ENCODE data around the gene NMT2.

DNA sequence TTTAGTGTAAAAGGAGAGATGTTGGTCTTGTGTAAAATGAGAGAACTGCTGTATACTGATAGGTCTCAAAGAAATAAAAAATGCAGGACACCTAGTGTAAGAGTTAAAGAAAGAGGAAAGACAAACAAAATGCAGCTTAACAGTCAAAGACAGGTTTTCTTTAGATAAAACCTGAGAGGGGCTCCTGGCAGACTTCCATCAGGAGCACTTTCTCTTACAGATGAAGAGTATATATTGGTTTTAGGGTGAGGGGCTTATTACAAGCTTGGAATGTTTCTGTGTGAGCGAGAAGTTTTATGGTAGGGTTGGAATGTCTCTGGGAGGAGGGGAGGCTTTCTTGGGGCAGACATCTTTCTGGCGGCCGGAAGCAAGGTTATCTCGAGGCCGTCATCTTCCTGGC, 96.1 kb downstream of the NMT2 start:
- TF ChIP-seq, protein P1, sequence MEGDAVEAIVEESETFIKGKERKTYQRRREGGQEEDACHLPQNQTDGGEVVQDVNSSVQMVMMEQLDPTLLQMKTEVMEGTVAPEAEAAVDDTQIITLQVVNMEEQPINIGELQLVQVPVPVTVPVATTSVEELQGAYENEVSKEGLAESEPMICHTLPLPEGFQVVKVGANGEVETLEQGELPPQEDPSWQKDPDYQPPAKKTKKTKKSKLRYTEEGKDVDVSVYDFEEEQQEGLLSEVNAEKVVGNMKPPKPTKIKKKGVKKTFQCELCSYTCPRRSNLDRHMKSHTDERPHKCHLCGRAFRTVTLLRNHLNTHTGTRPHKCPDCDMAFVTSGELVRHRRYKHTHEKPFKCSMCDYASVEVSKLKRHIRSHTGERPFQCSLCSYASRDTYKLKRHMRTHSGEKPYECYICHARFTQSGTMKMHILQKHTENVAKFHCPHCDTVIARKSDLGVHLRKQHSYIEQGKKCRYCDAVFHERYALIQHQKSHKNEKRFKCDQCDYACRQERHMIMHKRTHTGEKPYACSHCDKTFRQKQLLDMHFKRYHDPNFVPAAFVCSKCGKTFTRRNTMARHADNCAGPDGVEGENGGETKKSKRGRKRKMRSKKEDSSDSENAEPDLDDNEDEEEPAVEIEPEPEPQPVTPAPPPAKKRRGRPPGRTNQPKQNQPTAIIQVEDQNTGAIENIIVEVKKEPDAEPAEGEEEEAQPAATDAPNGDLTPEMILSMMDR (IDR thresholded peaks at IDR 0.05; ENCODE audit: low read depth, low read length) = no peak
- TF ChIP-seq POLR2A (IDR thresholded peaks at IDR 0.05; ENCODE audit: extremely low read depth, insufficient read length) (no peak), MYC (IDR thresholded peaks at IDR 0.05; ENCODE audit: low read depth, low read length) (no peak)
- TF ChIP-seq, protein P2, sequence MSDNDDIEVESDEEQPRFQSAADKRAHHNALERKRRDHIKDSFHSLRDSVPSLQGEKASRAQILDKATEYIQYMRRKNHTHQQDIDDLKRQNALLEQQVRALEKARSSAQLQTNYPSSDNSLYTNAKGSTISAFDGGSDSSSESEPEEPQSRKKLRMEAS (IDR thresholded peaks at IDR 0.05; ENCODE audit: low read depth, low read length) = no peak

Measured in NB4 (cell line).